ENCODE data around the gene WDR45. TPM values are rescaled to one million over a fixed set of nuclear protein-coding genes. Genes with fewer than 3 reads are reported as not detected.
A peak's percentile ranks its signal among the peaks of the same experiment; 100 is the strongest.

The WDR45 gene
- total RNA-seq, 1 donor from 2014 or later, result 49.3 TPM

- DNase-seq (ENCODE audit: low read depth), result no peak
Measured at GRCh38 chrX:49043987-49044281, 35.8 kb downstream of the WDR45 start.

DNA sequence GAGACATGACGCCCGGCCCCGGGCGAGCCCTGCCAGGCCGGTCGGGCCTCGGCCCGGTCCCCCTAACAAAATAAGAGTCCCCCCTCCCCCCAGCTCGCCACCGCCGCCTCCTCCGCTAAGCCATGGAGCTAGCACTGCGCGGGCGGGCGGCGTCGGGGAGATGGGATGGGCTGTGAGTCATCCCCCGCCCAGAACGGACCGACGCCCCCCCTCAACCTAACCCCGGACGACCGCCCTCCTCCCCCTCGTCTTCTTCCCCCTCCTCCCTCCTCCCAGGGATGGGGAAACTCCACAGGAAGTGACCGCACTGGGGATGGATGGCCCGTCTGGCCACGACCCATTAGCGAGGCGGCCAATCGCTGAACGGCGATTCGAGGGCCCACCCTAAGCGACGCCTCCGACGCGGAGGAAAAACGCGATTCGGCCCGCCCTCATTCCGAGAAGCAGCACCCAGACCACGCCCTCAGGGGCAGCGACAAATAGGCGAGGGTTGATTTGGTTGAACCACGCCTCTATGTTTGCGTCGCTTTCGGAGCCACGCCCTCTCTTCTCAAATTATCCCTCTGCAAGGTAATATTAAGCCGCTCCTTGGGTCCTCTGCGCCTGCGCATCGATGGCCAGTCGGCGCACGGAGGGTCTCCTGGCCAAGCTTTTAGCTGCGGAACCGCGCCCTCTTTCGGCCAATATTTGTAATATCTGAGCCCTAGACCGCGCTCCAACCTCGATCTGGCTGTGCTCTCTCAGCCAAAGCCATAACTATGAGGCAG, 36.3 kb downstream of the WDR45 start, which contains the start of gene TFE3:
Gene TFE3 (minus strand): TSS at position 138 of the 767 bp plus-strand sequence. CDS start 131 bp downstream, at position 7.
- peak; percentile 98 for DNase-seq (ENCODE audit: low read depth)

- no peak for DNase-seq (ENCODE audit: low read depth)
Measured at GRCh38 chrX:49042581-49043219, 37.0 kb downstream of the WDR45 start.

DNA sequence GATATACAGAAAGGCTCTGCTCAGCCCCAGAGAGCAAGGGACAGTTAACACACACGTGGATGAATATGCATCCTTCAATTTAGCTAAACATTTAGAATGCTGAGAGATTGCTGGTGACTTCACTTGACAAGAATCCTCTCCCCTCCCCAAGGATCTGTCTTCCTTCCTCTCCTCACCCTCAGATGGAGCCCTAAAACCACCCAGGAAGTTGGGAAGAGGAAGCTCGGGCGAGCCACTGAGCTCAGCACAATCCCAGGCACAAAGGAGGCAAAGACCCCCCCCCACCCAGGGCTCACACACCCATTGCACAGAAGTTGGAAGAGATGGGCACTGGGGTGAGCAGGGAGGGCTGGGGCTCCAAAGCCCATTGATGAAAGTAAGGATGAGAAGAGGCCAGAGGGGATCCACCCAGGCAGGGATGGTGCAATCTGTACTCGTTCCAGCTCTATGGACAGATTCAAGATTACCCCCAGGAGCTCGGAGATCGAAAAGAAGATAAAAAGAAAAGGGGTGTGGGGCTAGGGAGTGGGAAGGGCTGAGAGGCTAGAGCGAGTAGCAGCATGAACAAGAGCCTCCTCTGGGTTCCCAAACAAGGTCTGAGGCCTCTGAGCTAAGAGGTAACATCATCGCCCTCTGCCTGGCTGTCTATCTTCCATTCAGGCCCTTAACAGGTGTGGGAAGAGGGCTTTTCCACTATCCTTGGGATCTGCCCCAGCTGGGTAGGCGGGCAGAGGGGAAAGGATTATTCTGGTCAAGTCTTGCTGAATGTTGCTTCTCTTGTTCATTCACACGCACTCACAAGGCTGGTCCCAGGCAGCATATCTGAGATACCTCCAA, 37.7 kb downstream of the WDR45 start:
- DNase-seq (ENCODE audit: low read depth), result peak; percentile 59

DNA sequence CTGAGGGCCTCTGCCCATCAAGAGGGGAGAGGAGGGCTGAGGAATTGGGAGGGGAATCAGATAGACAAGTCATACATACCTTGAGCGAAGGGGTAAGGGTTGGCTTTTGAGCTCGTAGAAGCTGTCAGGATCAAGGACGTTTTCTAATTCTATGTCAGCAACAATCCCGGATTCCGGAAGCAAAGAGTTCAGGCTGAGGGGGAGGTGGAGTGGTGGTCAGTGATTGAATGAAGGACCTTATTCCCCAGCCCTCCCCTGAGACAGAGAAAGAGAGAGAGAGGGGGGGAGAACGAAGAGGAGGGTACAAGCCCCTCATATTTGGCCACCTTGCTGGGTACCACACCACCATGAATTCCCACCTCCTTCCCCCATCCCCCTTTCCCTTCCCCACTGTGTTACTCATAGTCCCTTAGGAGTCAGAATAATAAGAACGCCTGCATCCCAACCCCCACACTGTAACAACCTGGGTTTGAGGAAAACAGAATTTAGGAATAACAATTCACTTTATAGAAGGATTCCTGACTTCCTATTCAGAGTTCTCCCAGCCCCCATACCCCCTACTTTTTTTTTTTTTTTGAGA, 39.2 kb downstream of the WDR45 start:
- DNase-seq (ENCODE audit: low read depth), result peak; percentile 6

- DNase-seq (ENCODE audit: low read depth), result peak; percentile 85
Measured at GRCh38 chrX:49039598-49040375, 39.9 kb downstream of the WDR45 start.

DNA sequence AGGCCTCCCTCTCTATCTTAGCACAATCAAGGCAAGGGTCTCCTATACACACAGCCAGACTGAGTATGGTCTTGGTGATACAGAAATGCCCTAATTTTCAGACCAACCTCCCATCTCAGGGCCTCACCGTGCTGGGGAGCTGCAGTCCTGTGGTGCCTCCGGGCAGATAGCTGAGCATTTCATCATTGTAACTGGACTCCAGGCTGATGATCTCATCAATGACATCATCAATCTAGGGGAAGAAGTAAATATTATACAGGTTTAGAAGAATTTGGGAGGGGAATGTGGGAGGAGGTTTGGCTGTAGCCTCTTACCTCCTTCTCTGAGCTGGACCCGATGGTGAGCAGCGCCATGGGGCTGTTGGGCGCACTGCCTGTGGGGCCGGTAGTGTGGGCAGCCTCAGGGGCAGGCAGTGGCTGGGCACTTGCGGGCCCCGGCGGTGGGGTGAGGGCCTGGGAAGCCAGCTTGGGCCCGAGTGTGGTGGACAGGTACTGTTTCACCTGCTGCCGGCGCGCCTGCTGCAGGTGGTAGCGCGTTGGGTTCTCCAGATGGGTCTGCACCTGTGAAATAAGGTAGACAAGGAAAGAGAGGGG, 41.7 kb downstream of the WDR45 start:
- no peak for DNase-seq (ENCODE audit: low read depth)

DNA sequence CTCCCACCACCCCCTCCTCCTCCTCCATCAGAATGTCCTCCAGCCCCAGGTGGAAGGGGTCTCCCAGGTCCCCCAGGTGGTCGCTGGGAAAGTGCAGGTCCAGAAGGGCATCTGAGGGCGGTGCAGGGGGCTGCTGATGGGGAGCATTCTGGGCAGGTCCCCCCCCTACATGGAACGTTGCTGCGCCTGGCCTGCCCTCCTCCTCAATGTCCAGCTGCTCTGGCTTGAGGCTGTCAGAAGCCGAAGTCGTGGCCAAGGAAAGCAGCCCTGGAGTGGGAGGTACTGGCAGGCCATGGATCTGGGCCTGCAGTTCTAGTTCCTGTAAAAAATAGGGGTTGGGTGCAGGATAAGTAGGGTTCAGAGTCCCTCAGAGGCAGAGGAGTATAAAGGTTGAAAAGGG, 49.4 kb downstream of the WDR45 start:
- no peak for DNase-seq (ENCODE audit: low read depth)

DNA sequence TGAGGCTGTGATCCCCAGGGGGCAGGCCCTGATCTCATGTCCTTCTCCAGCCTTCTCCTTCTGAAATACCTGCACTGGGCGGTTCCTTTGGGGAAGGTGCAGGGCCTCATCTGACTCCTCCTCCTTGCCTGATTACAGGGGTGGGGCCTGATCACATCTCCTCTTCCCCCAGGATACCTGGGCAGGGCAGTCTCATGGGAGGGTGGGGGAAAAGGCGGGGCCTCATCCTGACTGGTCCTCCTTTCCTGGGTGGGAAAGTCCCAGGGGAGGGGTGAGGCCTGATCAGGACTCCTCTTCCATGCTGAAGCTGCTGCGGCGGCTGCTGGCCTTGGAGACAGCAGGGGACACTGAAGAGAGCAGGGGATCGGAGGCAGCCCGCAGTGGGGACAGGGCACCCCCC, 49.8 kb downstream of the WDR45 start:
- no peak for DNase-seq (ENCODE audit: low read depth)

Other genes with a start within 250 kb of the WDR45 start
- 1.8 and 5.4 TPM in 2 replicates for gene PCSK1N, start 244.3 kb downstream of the WDR45 start, total RNA-seq
- 52.4 and 64.3 TPM in 2 replicates for gene TIMM17B, start 182.1 kb downstream of the WDR45 start, total RNA-seq
- 37.6 and 44.7 TPM in 2 replicates for gene PQBP1, start 182.0 kb downstream of the WDR45 start, total RNA-seq
- 18.2 and 24.4 TPM in 2 replicates for gene SLC35A2, start 168.2 kb downstream of the WDR45 start, total RNA-seq
- gene PIM2, start 160.9 kb downstream of the WDR45 start, total RNA-seq, result 4.6 and 6.2 TPM in 2 replicates
- gene OTUD5, start 122.3 kb downstream of the WDR45 start, total RNA-seq, result 27.0 and 27.9 TPM in 2 replicates
- 0.10 and 0.21 TPM in 2 replicates for gene KCND1, start 108.0 kb downstream of the WDR45 start, total RNA-seq
- gene GRIPAP1, start 77.6 kb downstream of the WDR45 start, total RNA-seq, result 22.4 and 24.4 TPM in 2 replicates
- 36.9 and 39.6 TPM in 2 replicates for gene TFE3, start 36.5 kb downstream of the WDR45 start, total RNA-seq
- not detected in 2 replicates for gene CCDC120, start 20.9 kb downstream of the WDR45 start, total RNA-seq
- gene PRAF2, start 5.9 kb downstream of the WDR45 start, total RNA-seq, result 7.1 and 7.4 TPM in 2 replicates
- 23.9 and 26.7 TPM in 2 replicates for gene GPKOW, start 43.8 kb upstream of the WDR45 start, total RNA-seq
- gene MAGIX, start 82.9 kb upstream of the WDR45 start, total RNA-seq, result 4.8 and 6.6 TPM in 2 replicates
- 48.7 and 68.3 TPM in 2 replicates for gene PLP2, start 92.0 kb upstream of the WDR45 start, total RNA-seq
- gene PRICKLE3, start 106.5 kb upstream of the WDR45 start, total RNA-seq, result 6.6 TPM in 2 replicates
- gene SYP, start 120.3 kb upstream of the WDR45 start, total RNA-seq, result 1.8 TPM in 2 replicates
- not detected in 2 replicates for gene CACNA1F, start 153.5 kb upstream of the WDR45 start, total RNA-seq
- 8.7 and 11.9 TPM in 2 replicates for gene CCDC22, start 155.6 kb upstream of the WDR45 start, total RNA-seq
- 0.05 TPM in 1 of 2 replicates, not detected in the other for gene FOXP3, start 184.8 kb upstream of the WDR45 start, total RNA-seq
- 31.2 and 34.8 TPM in 2 replicates for gene PPP1R3F, start 189.9 kb upstream of the WDR45 start, total RNA-seq
- gene GAGE10, start 223.8 kb upstream of the WDR45 start, total RNA-seq, result not detected in 2 replicates
- not detected in 2 replicates for gene GAGE12J, start 242.2 kb upstream of the WDR45 start, total RNA-seq

All from myocyte (in vitro differentiated cells).